Activated CD4-positive, alpha-beta T cell treated with anti-CD3 and anti-CD28 coated beads, Interleukin-2, amount 10 ng/mL, durations not matched to agents 24 days and 14 days (primary cell): ENCODE results near the gene FAXC. TPM values are rescaled to one million over a fixed set of nuclear protein-coding genes. Genes with fewer than 3 reads are reported as not detected.
"Not testable (repeated sequence)": the region's sequence is repeated elsewhere in the genome, so short reads cannot be mapped to it uniquely, and the experiment has no call there.

ENCODE experiments used
- DNase-seq: peaks from one replicate; pipeline ENCODE4 v3.0.0; 2022
- H3K27ac Mint-ChIP-seq: one replicate; pipeline ENCODE4 v1.8.0; 2022; ENCODE audit warnings: mild to moderate bottlenecking, mixed read lengths
- H3K27me3 Mint-ChIP-seq: one replicate; pipeline ENCODE4 v1.8.0; 2022; ENCODE audit warnings: mixed read lengths
- H3K36me3 Mint-ChIP-seq: one replicate; pipeline ENCODE4 v1.8.0; 2022; ENCODE audit warnings: low read depth, mild to moderate bottlenecking, mixed read lengths
- H3K4me1 Mint-ChIP-seq: one replicate; pipeline ENCODE4 v1.8.0; 2021; ENCODE audit warnings: mixed read lengths
- H3K4me3 Mint-ChIP-seq: one replicate; pipeline ENCODE4 v1.8.0; 2022; ENCODE audit warnings: mild to moderate bottlenecking, moderate library complexity, mixed read lengths
- H3K9me3 Mint-ChIP-seq: one replicate; pipeline ENCODE4 v1.8.0; 2021; ENCODE audit warnings: mixed read lengths
- intact Hi-C: fragments of 100-400 bp; cut with micrococcal nuclease; formaldehyde crosslinking; loops from one replicate; pipeline ENCODE4 v1.15.1; 2023
- total RNA-seq: library from RNA; stranded (reverse); gene quantifications from 2 replicates; pipeline ENCODE4 v1.2.3, GENCODE V29; 2022

The FAXC gene
- total RNA-seq, 1 donor from 2014 or later, result not detected

- no peaks in the 10 kb centered on the region for H3K4me1 Mint-ChIP-seq
- no peak overlapping the region for H3K27ac Mint-ChIP-seq
- H3K9me3 Mint-ChIP-seq, result no peaks in the 10 kb centered on the region
- intact Hi-C loops, result loop anchor here (10.0 kb wide), 1 partner anchor 520 kb away; the partner anchor contains the start of gene POU3F2
- H3K27me3 Mint-ChIP-seq, result peaks cover 45% of the 10 kb centered on the region
- no peaks in the 10 kb centered on the region for H3K36me3 Mint-ChIP-seq
- no peak overlapping the region for H3K4me3 Mint-ChIP-seq
- no peak for DNase-seq
Observed at GRCh38 chr6:99354983-99355382, 5.5 kb upstream of the FAXC start.

GRCh38 chr6:99353126-99353525 lies 3.7 kb upstream of the FAXC start:
- H3K36me3 Mint-ChIP-seq, result no peaks in the 10 kb centered on the region
- H3K9me3 Mint-ChIP-seq, result no peaks in the 10 kb centered on the region
- H3K27ac Mint-ChIP-seq, result no peak overlapping the region
- H3K27me3 Mint-ChIP-seq, result peaks cover 52% of the 10 kb centered on the region
- no peak for DNase-seq
- no peaks in the 10 kb centered on the region for H3K4me1 Mint-ChIP-seq
- no peak overlapping the region for H3K4me3 Mint-ChIP-seq
- intact Hi-C loops, result loop anchor here (10.0 kb wide), 1 partner anchor 518 kb away; the partner anchor contains the start of gene POU3F2

DNA sequence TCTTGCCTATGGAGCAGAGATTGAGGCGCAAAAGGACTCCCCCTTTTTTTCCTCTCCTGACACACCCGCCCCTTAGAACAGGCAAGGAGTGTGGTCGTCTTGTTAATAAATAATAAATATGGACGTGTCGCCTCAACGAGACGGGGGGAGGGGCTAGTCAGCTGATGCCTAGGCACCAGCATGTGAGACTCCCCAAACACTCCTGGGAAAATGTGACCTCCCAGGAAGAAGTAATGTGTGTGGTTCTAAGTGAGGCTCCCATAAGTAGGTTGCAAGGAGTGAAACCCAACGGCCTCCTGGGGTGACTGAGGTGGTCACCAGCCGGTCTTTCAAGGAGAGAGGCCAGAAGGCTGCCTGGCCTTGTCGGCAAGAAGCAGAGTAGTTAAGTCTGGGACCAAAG lies 1.1 kb upstream of the FAXC start:
- Mint-ChIP-seq H3K4me3 (no peak overlapping the region), H3K27ac (no peak overlapping the region), H3K9me3 (no peaks in the 10 kb centered on the region), H3K27me3 (peaks cover 58% of the 10 kb centered on the region), H3K4me1 (no peaks in the 10 kb centered on the region), H3K36me3 (no peaks in the 10 kb centered on the region)
- intact Hi-C loops, result loop anchor here (10.0 kb wide), 1 partner anchor 516 kb away; the partner anchor contains the start of gene POU3F2
- DNase-seq, result no peak

DNA sequence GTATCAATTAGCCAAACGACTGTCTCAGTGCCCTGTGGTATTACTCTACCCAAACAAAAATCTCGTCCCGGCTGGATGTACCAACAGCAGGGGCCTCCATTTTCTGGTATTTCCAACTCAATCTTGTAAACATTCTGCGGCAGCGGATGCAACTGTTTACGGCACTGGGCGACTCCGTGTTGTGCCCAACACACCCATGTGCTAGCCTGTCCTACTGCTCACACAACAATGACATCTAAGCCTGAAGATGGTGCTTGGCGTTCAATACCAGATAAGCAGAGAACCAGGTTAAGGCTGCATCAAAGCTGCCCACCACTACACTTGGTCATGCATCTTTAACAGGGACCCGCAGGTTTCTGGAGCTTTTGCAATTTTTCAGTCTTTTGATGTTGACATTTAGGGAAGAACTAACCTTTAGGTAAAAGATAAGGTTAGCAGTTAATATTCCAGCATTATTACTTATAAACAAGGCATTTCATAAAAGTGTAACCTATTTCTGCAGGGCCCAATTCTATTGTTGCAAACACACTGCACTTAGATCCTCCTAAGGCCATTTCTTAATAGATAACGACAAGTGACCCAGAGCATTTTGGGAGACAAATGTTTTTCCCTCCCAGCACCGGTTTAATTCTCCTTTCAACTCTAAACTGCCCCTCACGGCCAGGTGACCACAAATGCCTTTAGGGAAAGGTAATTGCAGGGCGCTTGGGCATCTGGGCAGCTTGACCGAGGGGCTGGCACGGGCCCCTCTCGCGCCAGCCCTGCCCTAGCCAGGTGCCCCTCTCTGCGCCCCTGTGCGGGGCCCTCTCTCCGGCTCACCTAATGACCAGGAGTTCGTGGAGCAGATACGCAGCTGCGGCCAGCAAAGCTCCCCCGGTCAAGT lies 945 bp downstream of the FAXC start:
- intact Hi-C loops, result no loop called here
- no peaks in the 10 kb centered on the region for H3K36me3 Mint-ChIP-seq
- H3K4me3 Mint-ChIP-seq, result peak overlapping the region; percentile 54
- H3K9me3 Mint-ChIP-seq, result no peaks in the 10 kb centered on the region
- H3K4me1 Mint-ChIP-seq, result peaks cover 2% of the 10 kb centered on the region
- H3K27ac Mint-ChIP-seq, result no peak overlapping the region
- peaks cover 63% of the 10 kb centered on the region for H3K27me3 Mint-ChIP-seq
- no peak for DNase-seq

- no peak overlapping the region for H3K27ac Mint-ChIP-seq
- no peak overlapping the region for H3K4me3 Mint-ChIP-seq
- H3K4me1 Mint-ChIP-seq, result peaks cover 2% of the 10 kb centered on the region
- H3K9me3 Mint-ChIP-seq, result no peaks in the 10 kb centered on the region
- intact Hi-C loops, result no loop called here
- no peaks in the 10 kb centered on the region for H3K36me3 Mint-ChIP-seq
- H3K27me3 Mint-ChIP-seq, result peaks cover 61% of the 10 kb centered on the region
- no peak for DNase-seq
Observed at GRCh38 chr6:99347804-99348203, 1.7 kb downstream of the FAXC start.

- Mint-ChIP-seq H3K36me3 (no peaks in the 10 kb centered on the region), H3K9me3 (no peaks in the 10 kb centered on the region), H3K4me1 (peaks cover 2% of the 10 kb centered on the region), H3K4me3 (no peak overlapping the region), H3K27ac (no peak overlapping the region), H3K27me3 (peaks cover 61% of the 10 kb centered on the region)
- intact Hi-C loops, result no loop called here
- DNase-seq, result no peak
Observed at GRCh38 chr6:99346595-99346994, 2.9 kb downstream of the FAXC start.

DNA sequence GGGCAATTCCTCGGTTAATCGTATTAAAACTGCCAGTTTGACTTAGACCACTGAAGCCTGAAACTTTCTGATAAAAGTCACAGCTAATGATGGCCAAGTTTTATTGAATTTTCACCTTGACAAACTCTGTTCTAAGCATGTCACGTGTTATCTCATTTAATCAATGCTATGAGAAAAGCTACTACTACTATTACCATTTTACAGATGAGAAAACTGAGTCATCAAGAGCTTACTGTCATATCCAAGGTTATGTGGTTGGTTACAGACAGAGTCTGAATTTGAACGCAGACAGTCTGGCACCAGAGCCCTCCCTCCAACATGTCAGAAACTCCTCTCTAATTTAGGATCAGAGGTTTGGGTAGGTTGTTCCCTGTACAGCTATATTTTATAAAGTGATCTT lies 4.3 kb downstream of the FAXC start:
- intact Hi-C loops, result no loop called here
- peaks cover 49% of the 10 kb centered on the region for H3K27me3 Mint-ChIP-seq
- H3K4me3 Mint-ChIP-seq, result no peak overlapping the region
- H3K36me3 Mint-ChIP-seq, result no peaks in the 10 kb centered on the region
- H3K9me3 Mint-ChIP-seq, result no peaks in the 10 kb centered on the region
- no peak overlapping the region for H3K27ac Mint-ChIP-seq
- H3K4me1 Mint-ChIP-seq, result peaks cover 2% of the 10 kb centered on the region
- no peak for DNase-seq

GRCh38 chr6:99344289-99344688 lies 5.2 kb downstream of the FAXC start:
- H3K36me3 Mint-ChIP-seq, result no peaks in the 10 kb centered on the region
- peaks cover 2% of the 10 kb centered on the region for H3K4me1 Mint-ChIP-seq
- no peak for DNase-seq
- H3K9me3 Mint-ChIP-seq, result no peaks in the 10 kb centered on the region
- intact Hi-C loops, result no loop called here
- no peak overlapping the region for H3K4me3 Mint-ChIP-seq
- H3K27ac Mint-ChIP-seq, result no peak overlapping the region
- H3K27me3 Mint-ChIP-seq, result peaks cover 51% of the 10 kb centered on the region

GRCh38 chr6:99341862-99342455 lies 7.5 kb downstream of the FAXC start:
- Mint-ChIP-seq H3K36me3 (no peaks in the 10 kb centered on the region), H3K4me3 (no peak overlapping the region), H3K9me3 (no peaks in the 10 kb centered on the region), H3K4me1 (peaks cover 2% of the 10 kb centered on the region), H3K27me3 (peaks cover 42% of the 10 kb centered on the region), H3K27ac (no peak overlapping the region)
- intact Hi-C loops, result no loop called here
- no peak for DNase-seq

DNA sequence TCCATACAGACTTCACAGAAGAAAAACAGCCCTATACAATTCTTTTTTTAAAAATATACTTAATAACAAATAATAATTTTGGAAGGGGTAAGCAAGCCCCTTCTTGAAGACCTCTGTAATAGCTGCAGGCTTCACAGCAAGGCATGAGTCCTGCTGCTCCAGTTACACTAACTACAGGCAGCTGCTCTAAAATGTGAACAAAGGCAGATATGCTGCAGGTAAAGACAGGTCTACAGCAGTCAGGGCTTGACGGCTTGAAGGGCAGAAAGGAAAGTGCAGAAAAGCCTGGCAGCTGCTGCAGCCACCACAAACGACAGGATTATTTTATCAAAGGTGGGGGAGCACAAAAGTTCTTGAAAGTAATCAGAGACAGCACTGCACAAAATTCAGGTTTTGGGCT lies 11.3 kb downstream of the FAXC start:
- H3K4me1 Mint-ChIP-seq, result peaks cover 2% of the 10 kb centered on the region
- no peaks in the 10 kb centered on the region for H3K36me3 Mint-ChIP-seq
- H3K27me3 Mint-ChIP-seq, result peaks cover 28% of the 10 kb centered on the region
- no peaks in the 10 kb centered on the region for H3K9me3 Mint-ChIP-seq
- H3K4me3 Mint-ChIP-seq, result no peak overlapping the region
- no peak overlapping the region for H3K27ac Mint-ChIP-seq
- DNase-seq, result no peak
- intact Hi-C loops, result loop anchor here (10.0 kb wide), 1 partner anchor 227 kb away; the partner anchor contains the start of gene CCNC

DNA sequence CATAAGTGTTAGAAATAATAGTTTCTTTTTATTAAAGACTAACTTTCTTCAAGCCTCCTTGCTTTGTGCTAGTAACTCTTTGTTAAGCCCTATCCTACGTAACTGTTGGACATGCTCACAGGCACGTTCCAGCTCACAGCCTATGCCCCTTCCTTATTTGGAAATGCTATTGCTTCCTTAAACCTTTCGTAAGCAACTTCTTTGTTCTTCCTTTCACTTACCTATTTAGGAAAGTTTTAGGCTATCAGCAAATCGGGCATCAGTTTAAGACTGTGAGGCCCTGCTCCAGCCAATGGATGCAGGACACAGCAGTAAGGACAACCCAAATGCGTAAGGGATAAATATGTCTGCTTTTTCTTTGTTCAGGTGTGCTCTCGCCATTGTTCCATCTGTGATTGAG lies 14.2 kb downstream of the FAXC start:
- not testable (repeated sequence) for H3K4me3 Mint-ChIP-seq, H3K27ac Mint-ChIP-seq
- intact Hi-C loops, result loop anchor here (10.0 kb wide), 1 partner anchor 230 kb away; the partner anchor contains the start of gene CCNC

GRCh38 chr6:99334526-99335127 lies 14.8 kb downstream of the FAXC start:
- H3K27ac Mint-ChIP-seq, result no peak overlapping the region
- no peaks in the 10 kb centered on the region for H3K9me3 Mint-ChIP-seq
- H3K4me3 Mint-ChIP-seq, result no peak overlapping the region
- intact Hi-C loops, result loop anchor here (1.0 to 10.0 kb wide), 3 partner anchors 91 to 413 kb away; partner anchors contain the start of genes CCNC and PNISR
- DNase-seq, result peak; percentile 73
- no peaks in the 10 kb centered on the region for H3K36me3 Mint-ChIP-seq
- peaks cover 29% of the 10 kb centered on the region for H3K27me3 Mint-ChIP-seq
- peaks cover 2% of the 10 kb centered on the region for H3K4me1 Mint-ChIP-seq

More for the DNA sequence above, 14.2 kb downstream of the FAXC start:
- not testable (repeated sequence) for H3K9me3 Mint-ChIP-seq, H3K36me3 Mint-ChIP-seq, DNase-seq, H3K4me1 Mint-ChIP-seq
- peaks cover 30% of the 10 kb centered on the region for H3K27me3 Mint-ChIP-seq

DNA sequence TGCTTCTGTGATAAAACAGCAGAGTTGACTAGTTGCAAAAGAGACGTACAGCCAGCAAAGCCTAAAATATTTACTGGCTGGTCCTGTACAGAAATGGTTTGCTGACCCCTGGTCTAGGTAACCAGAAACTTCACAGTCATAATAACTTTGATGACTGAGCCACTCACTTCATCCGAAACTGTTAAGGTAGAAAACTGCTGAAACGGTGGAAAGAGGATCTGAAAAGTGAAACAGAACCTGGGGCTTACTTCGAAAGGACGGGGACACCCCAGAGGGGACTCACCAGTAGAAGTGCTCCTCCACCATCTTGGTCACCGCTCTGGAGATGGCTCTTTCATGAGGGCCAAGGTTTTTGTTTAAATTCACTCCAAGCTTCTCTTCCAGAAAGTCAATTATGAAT lies 16.4 kb downstream of the FAXC start:
- Mint-ChIP-seq H3K36me3 (no peaks in the 10 kb centered on the region), H3K4me1 (peaks cover 2% of the 10 kb centered on the region), H3K9me3 (no peaks in the 10 kb centered on the region), H3K27ac (no peak overlapping the region), H3K27me3 (peaks cover 18% of the 10 kb centered on the region), H3K4me3 (no peak overlapping the region)
- no peak for DNase-seq
- intact Hi-C loops, result loop anchor here (5.0 to 10.0 kb wide), 2 partner anchors 232 to 414 kb away; partner anchors contain the start of gene CCNC

GRCh38 chr6:99331531-99331930 lies 17.9 kb downstream of the FAXC start:
- H3K4me3 Mint-ChIP-seq, result no peak overlapping the region
- peaks cover 12% of the 10 kb centered on the region for H3K27me3 Mint-ChIP-seq
- H3K9me3 Mint-ChIP-seq, result no peaks in the 10 kb centered on the region
- no peaks in the 10 kb centered on the region for H3K36me3 Mint-ChIP-seq
- DNase-seq, result no peak
- H3K4me1 Mint-ChIP-seq, result peaks cover 2% of the 10 kb centered on the region
- intact Hi-C loops, result loop anchor here (5.0 to 10.0 kb wide), 2 partner anchors 233 to 416 kb away; partner anchors contain the start of gene CCNC
- H3K27ac Mint-ChIP-seq, result no peak overlapping the region
